ENCODE data around the gene TAS2R42.

DNA sequence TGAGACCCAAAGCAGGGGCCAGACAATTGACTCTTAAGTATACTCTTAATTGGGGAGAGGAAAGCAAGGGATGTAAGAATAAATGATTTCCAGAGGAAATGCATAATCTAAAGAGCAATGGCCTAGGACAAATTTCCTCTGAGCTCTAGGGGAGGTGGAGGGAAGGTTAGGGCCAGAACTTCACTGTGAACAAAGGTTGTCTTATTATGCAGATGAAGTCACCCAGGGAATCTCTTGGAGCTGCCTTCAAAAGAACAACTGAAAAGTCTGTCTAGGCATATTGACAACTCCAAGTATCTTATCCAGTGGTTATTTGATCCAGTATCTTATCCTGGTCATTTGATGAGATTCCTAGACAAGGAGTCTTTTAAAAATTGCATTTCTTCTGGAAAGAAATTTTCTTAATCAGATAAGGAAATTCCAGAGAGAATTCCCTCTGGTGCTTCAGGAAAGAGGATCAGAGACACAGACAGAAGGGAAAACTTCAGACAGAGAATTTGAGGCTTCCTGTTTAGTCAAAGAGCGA lies 32.3 kb downstream of the TAS2R42 start:
- TF ChIP-seq REST (IDR thresholded peaks at IDR 0.05; ENCODE audit: low read depth) (no peak), FOSL1 (IDR thresholded peaks at IDR 0.05; ENCODE audit: low read depth) (no peak), MAX (IDR thresholded peaks at IDR 0.05) (no peak), POLR2A (IDR thresholded peaks at IDR 0.05; ENCODE audit: borderline replicate concordance, extremely low read depth, insufficient read depth, insufficient read length) (no peak), EZH2 (IDR thresholded peaks at IDR 0.05) (no peak), CTCF (IDR thresholded peaks at IDR 0.05 in 2 of 3, conservative IDR thresholded peaks at IDR 0.05 in 1 of 3; ENCODE audit: borderline replicate concordance in 1 of 3, insufficient read depth in 1 of 3, low read depth in 2 of 3, low read length in 2 of 3) (no peak), POLR2AphosphoS5 (IDR thresholded peaks at IDR 0.05; ENCODE audit: low read depth, low read length) (no peak), SP1 (IDR thresholded peaks at IDR 0.05; ENCODE audit: low read depth) (no peak)
- TF ChIP-seq, protein P1, sequence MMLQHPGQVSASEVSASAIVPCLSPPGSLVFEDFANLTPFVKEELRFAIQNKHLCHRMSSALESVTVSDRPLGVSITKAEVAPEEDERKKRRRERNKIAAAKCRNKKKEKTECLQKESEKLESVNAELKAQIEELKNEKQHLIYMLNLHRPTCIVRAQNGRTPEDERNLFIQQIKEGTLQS (IDR thresholded peaks at IDR 0.05), result no peak
